NCI-H2171 (cell line): ENCODE measurements around the gene RPRM.
"Not testable (repeated sequence)": the region's sequence is repeated elsewhere in the genome, so short reads cannot be mapped to it uniquely, and the experiment has no call there.

Source experiments
- DNase-seq: peaks from one replicate; lab custom pipeline; 2025; lab: John Stamatoyannopoulos, UW

RPRM gene

GRCh38 chr2:153455861-153456260 is 22.7 kb downstream of the RPRM start:
- no peak for DNase-seq

- DNase-seq: no peak
These were observed 23.2 kb downstream of the RPRM start for GRCh38 chr2:153455403-153455802.

- no peak for DNase-seq
These were observed 27.0 kb downstream of the RPRM start for GRCh38 chr2:153451611-153452010.

- DNase-seq: no peak
These were observed 35.5 kb downstream of the RPRM start for GRCh38 chr2:153443106-153443505.

GRCh38 chr2:153442616-153443015 is 35.9 kb downstream of the RPRM start:
- not testable (repeated sequence) for DNase-seq

- DNase-seq: not testable (repeated sequence)
These were observed 38.5 kb downstream of the RPRM start for GRCh38 chr2:153440090-153440489.

- no peak for DNase-seq
These were observed 45.2 kb downstream of the RPRM start for GRCh38 chr2:153433403-153433802.

- peak; percentile 34 for DNase-seq
These were observed 46.2 kb downstream of the RPRM start for GRCh38 chr2:153432381-153432780.

GRCh38 chr2:153431114-153431513 is 47.4 kb downstream of the RPRM start:
- no peak for DNase-seq
